Measurements from ENCODE around the gene SHROOM3.

DNA sequence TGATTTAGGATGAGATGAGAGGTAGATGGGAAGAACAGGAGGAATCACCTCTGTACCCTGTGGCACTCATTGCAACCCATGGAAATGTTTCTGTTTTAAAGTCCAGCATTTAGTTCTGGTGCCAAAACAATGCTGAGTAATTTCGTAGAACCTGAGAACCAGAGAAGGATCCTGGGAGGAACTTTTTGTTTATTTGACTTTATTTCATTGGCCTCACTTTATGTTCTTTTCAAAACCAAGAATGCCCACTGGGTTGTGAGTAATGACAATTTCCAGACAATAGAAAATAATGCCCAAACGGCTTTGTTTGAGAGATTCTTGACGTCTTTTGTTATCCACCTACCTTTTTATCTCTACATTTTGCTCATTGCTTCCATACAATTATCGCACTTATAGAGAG, 111.3 kb downstream of the SHROOM3 start:
- TF ChIP-seq POLR2A (IDR thresholded peaks at IDR 0.05) (no peak), CTCF (IDR thresholded peaks at IDR 0.05) (no peak)
